Lower leg skin (tissue), 3 donors: ENCODE data around the gene OR2AE1.

Experiments
- POLR2A ChIP-seq, 2 donors: fragments of 450-650 bp; IDR thresholded peaks; one replicate each; pipeline ENCODE4 v1.6.1; 2016 to 2017; ENCODE audit warnings: antibody characterized with exemption in 2 of 2, mild to moderate bottlenecking in 1 of 2, moderate library complexity in 1 of 2
- TF ChIP-seq, protein P1 (sequence below), 3 donors: fragments of 450-650 bp; IDR thresholded peaks; one replicate each; pipeline ENCODE4 v1.5.1; 2016; ENCODE audit warnings: antibody characterized with exemption in 3 of 3, mild to moderate bottlenecking in 3 of 3, moderate library complexity in 2 of 3

DNA sequence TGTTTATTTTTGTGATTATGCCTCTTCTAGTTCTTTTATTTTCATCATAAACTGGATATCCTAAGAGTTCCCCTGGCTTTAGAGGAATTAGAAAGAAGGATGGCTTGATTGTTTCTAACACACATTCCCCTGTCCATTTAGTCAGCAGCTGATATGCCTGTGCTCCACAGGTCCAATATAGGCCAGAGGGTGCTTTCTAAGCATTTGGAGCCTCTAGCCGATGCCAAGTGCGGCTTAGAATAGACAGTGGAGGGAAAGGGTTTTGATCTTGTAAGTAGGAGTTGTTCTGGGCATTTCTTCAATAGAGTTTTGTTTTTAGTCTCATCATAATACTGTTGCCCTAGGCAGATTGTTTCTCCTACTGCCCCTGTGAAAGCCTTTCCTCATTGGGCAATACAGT lies 42.5 kb downstream of the OR2AE1 start:
- TF ChIP-seq, protein P1, sequence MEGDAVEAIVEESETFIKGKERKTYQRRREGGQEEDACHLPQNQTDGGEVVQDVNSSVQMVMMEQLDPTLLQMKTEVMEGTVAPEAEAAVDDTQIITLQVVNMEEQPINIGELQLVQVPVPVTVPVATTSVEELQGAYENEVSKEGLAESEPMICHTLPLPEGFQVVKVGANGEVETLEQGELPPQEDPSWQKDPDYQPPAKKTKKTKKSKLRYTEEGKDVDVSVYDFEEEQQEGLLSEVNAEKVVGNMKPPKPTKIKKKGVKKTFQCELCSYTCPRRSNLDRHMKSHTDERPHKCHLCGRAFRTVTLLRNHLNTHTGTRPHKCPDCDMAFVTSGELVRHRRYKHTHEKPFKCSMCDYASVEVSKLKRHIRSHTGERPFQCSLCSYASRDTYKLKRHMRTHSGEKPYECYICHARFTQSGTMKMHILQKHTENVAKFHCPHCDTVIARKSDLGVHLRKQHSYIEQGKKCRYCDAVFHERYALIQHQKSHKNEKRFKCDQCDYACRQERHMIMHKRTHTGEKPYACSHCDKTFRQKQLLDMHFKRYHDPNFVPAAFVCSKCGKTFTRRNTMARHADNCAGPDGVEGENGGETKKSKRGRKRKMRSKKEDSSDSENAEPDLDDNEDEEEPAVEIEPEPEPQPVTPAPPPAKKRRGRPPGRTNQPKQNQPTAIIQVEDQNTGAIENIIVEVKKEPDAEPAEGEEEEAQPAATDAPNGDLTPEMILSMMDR (IDR thresholded peaks at IDR 0.05) = no peak
- TF ChIP-seq POLR2A (IDR thresholded peaks at IDR 0.05) = no peak
